A549 (cell line): ENCODE data around the gene RFTN2. TPM values are rescaled to one million over a fixed set of nuclear protein-coding genes. Genes with fewer than 3 reads are reported as not detected.

Experiments
- ATAC-seq, 2 experiments: fragments of 200-7000 bp in 1 of 2; fragments of >200 bp in 1 of 2; cut with Nextera tagmentation in 1 of 2; cut with Tn5 transposase in 1 of 2; 3 replicates each; pipeline versions ENCODE4 v1.8.0 to v1.9.1; 2018 to 2020; ENCODE audit warnings: mild to moderate bottlenecking in 1 of 2, moderate library complexity in 1 of 2
- CTCF ChIA-PET: fragments of 300-600 bp; sonication (Branson Sonifier 250); formaldehyde crosslinking; extraction: SDS; loops from one replicate; lab custom pipeline; 2021; ENCODE audit warnings: antibody characterized with exemption, inconsistent platforms; lab: Yijun Ruan, JAX
- POLR2A ChIA-PET: fragments of 350-600 bp; formaldehyde crosslinking; extraction: SDS; loops from one replicate; lab custom pipeline; 2021; ENCODE audit warnings: antibody characterized with exemption, inconsistent platforms; lab: Yijun Ruan, JAX
- DNase-seq, 2 experiments: peaks; one replicate each; pipeline versions ENCODE4 v3.0.0 to v3.0.0-alpha.2; 2011 to 2016; ENCODE audit warnings: low read depth in 1 of 2, low spot score in 1 of 2
- FAIRE-seq: peaks from 2 replicates; lab custom pipeline; 2011; peaks lifted over from hg19 to GRCh38; lab: Jason Lieb, UNC
- H3K27ac ChIP-seq, 2 experiments: fragments of >200 bp; sonication (Bioruptor Twin); formaldehyde crosslinking; 3 replicates each; pipeline ENCODE4 v1.5.1; 2016 to 2017
- H3K4me1 ChIP-seq: fragments of >200 bp; sonication (Bioruptor Twin); formaldehyde crosslinking; 3 replicates; pipeline ENCODE4 v1.6.1; 2016
- H3K4me2 ChIP-seq: fragments of >200 bp; sonication (Bioruptor Twin); formaldehyde crosslinking; 3 replicates; pipeline ENCODE4 v1.6.1; 2016
- H3K4me3 ChIP-seq: fragments of >200 bp; sonication (Bioruptor Twin); formaldehyde crosslinking; 3 replicates; pipeline ENCODE4 v1.5.1; 2016
- H3K9me3 ChIP-seq: fragments of >200 bp; sonication (Bioruptor Twin); formaldehyde crosslinking; 3 replicates; pipeline ENCODE4 v1.6.1; 2016
- BHLHE40 ChIP-seq: IDR thresholded peaks from 2 replicates; pipeline ENCODE4 v1.6.1; 2012; ENCODE audit warnings: low read depth, low read length, inconsistent platforms
- CEBPB ChIP-seq, 2 experiments: fragments of >200 bp in 1 of 2; sonication (Bioruptor Twin) in 1 of 2; formaldehyde crosslinking in 1 of 2; IDR thresholded peaks; 2 replicates each; pipeline ENCODE4 v1.6.1; 2012 to 2016
- CHD4 ChIP-seq: fragments of 200-600 bp; sonication (generic); IDR thresholded peaks from 2 replicates; pipeline ENCODE4 v1.6.1; 2016; ENCODE audit warnings: antibody characterized with exemption, mild to moderate bottlenecking, borderline replicate concordance
- EHF ChIP-seq: fragments of 250-450 bp; sonication (Bioruptor Pico); IDR thresholded peaks from 2 replicates; pipeline ENCODE4 v1.5.0; 2020; ENCODE audit warnings: mild to moderate bottlenecking
- EP300 ChIP-seq, 2 experiments: fragments of >200 bp; sonication (Bioruptor Twin); formaldehyde crosslinking; IDR thresholded peaks; 2 replicates in 1 of 2; 3 replicates in 1 of 2; pipeline ENCODE4 v1.6.1; 2016 to 2017
- FOSL2 ChIP-seq, 2 experiments: fragments of 450-650 bp in 1 of 2; fragments of >200 bp in 1 of 2; sonication (Bioruptor Twin) in 1 of 2; formaldehyde crosslinking; IDR thresholded peaks; 2 replicates each; pipeline versions ENCODE4 v1.5.0 to v1.6.1; 2016 to 2020; ENCODE audit warnings: mild to moderate bottlenecking in 1 of 2, moderate library complexity in 1 of 2
- FOXS1 ChIP-seq: fragments of 250-450 bp; sonication (Bioruptor Pico); IDR thresholded peaks from 2 replicates; pipeline ENCODE4 v1.5.0; 2020; ENCODE audit warnings: mild to moderate bottlenecking, moderate library complexity
- GATA3 ChIP-seq: IDR thresholded peaks from 2 replicates; pipeline ENCODE4 v1.6.1; 2012; ENCODE audit warnings: borderline replicate concordance
- HDAC2 ChIP-seq: fragments of 200-600 bp; sonication (generic); IDR thresholded peaks from 2 replicates; pipeline ENCODE4 v1.6.1; 2016
- JUN ChIP-seq, 2 experiments: fragments of >200 bp; sonication (Bioruptor Twin); formaldehyde crosslinking; IDR thresholded peaks; 2 replicates in 1 of 2; 3 replicates in 1 of 2; pipeline ENCODE4 v1.6.1; 2016 to 2017
- JUNB ChIP-seq: fragments of >200 bp; sonication (Bioruptor Twin); formaldehyde crosslinking; IDR thresholded peaks from 2 replicates; pipeline ENCODE4 v1.6.1; 2016
- KDM1A ChIP-seq: fragments of 200-600 bp; sonication (generic); IDR thresholded peaks from 2 replicates; pipeline ENCODE4 v1.6.1; 2016; ENCODE audit warnings: low read depth, mild to moderate bottlenecking
- MAZ ChIP-seq: fragments of 150-350 bp; IDR thresholded peaks from 2 replicates; pipeline ENCODE4 v1.6.1; 2014; ENCODE audit warnings: antibody characterized with exemption, low read depth, low read length, borderline replicate concordance
- MYC ChIP-seq: IDR thresholded peaks from 2 replicates; pipeline ENCODE4 v1.6.1; 2012; ENCODE audit warnings: mild to moderate bottlenecking, inconsistent platforms, low read length, improper control_type of control experiment, borderline replicate concordance
- RAD21 ChIP-seq, 2 experiments: fragments of >200 bp in 1 of 2; sonication (Bioruptor Twin) in 1 of 2; formaldehyde crosslinking in 1 of 2; IDR thresholded peaks in 1 of 2; conservative IDR thresholded peaks in 1 of 2; 2 replicates in 1 of 2; 3 replicates in 1 of 2; pipeline ENCODE4 v1.6.1; 2012 to 2018; ENCODE audit warnings: inconsistent platforms in 1 of 2
- RARB ChIP-seq: fragments of 250-450 bp; sonication (Bioruptor Pico); IDR thresholded peaks from 2 replicates; pipeline ENCODE4 v1.8.0; 2021; ENCODE audit warnings: mild to moderate bottlenecking, moderate library complexity
- ZC3H11A ChIP-seq: fragments of 450-650 bp; IDR thresholded peaks from 2 replicates; pipeline ENCODE4 v1.6.1; 2014; ENCODE audit warnings: antibody characterized with exemption, mild to moderate bottlenecking
- ZSCAN20 ChIP-seq: fragments of 250-450 bp; sonication (Bioruptor Pico); IDR thresholded peaks from 2 replicates; pipeline ENCODE4 v1.8.0; 2022; ENCODE audit warnings: mild to moderate bottlenecking, moderate library complexity
- WGBS: methylation state at CpG from one replicate; pipeline ENCODE4 v1.1.6; 2017; ENCODE audit errors: missing lambda C conversion rate; 5-methylcytosine and 5-hydroxymethylcytosine counted together
- polyA plus RNA-seq, 4 experiments: library from polyadenylated mRNA; depleted of rRNA in 3 of 4; stranded (reverse); fragments of >200 nt; fragmentation: RNase III in 1 of 4; extraction: RNeasy Plus Mini Kit Qiagen cat#74134 plus additional on column Dnase treatment in 1 of 4; gene quantifications; 2 replicates in 3 of 4; 3 replicates in 1 of 4; pipeline ENCODE4 v1.2.3, GENCODE V29; 2011 to 2017
- TF ChIP-seq, protein P1 (sequence below): fragments of 250-450 bp; sonication (Bioruptor Pico); IDR thresholded peaks from 2 replicates; pipeline ENCODE4 v1.5.0; 2021; ENCODE audit warnings: mild to moderate bottlenecking, moderate library complexity, borderline replicate concordance
- TF ChIP-seq, protein P2 (sequence below): IDR thresholded peaks from 2 replicates; pipeline ENCODE4 v1.6.1; 2012
- TF ChIP-seq, protein P3 (sequence below): IDR thresholded peaks from 2 replicates; pipeline ENCODE4 v1.6.1; 2012; ENCODE audit warnings: low read depth, borderline replicate concordance
- TF ChIP-seq, protein P4 (sequence below): fragments of 250-450 bp; sonication (Bioruptor Pico); IDR thresholded peaks from 2 replicates; pipeline ENCODE4 v1.5.0; 2020; ENCODE audit warnings: low read depth, mild to moderate bottlenecking, moderate library complexity

RFTN2 gene
- polyA plus RNA-seq, 2 of the 4 experiments (the other 2 are of a cell fraction) = 0.03 to 0.17 TPM

DNA sequence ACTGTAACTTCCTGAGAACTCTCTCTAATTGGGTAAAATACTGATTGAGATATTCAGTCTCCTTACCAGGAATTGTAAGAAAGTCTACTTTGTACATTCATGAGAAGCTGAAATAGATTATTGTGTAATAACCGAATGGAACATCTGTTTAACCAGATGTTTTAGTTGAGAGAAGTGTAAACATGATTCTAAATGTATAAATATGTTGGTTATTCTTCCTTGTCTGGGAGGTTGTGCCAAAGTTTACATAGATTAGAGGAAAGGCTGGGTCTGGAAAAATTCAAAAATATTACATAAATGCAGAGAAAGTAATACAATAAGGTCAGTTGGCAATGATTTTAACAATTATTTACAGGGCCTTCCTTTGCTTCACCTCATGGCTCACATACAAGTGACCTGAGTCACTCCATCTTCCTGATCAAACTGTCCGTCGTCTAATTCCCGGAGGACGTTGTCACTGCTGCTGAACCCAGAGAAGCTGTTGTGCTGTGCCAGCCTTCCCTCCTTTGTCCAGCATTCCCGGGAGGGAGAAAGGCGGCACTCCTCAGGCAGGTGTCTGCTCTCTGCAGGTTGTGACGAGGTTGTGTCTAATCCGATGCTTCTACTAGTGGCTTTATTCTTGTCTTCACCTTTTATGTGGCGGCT is 103.6 kb downstream of the RFTN2 start:
- ChIA-PET POLR2A (interaction anchor here (0.6 kb wide), 1 partner anchor 34 kb away, joined by 3 read pairs; no protein-coding TSS in a partner anchor), CTCF (no interaction called here)
- peak overlapping the region; percentile 62 to 77 for H3K27ac ChIP-seq
- peak; percentile 38 to 70 for DNase-seq
- WGBS = 26% methylated on average over 10 of the region's 10 CpGs
- peak; percentile 74 for ATAC-seq
- peak overlapping the region; percentile 67 for H3K4me2 ChIP-seq
- peaks cover 40% of the 10 kb centered on the region for H3K4me1 ChIP-seq
- no peak for FAIRE-seq
- no peak overlapping the region for H3K4me3 ChIP-seq
- TF ChIP-seq FOSL2 (IDR thresholded peaks at IDR 0.05) (peak; percentile 37; the same call in 1 of the 2 replicates), FOSL2 (CRISPR knock-in tag; IDR thresholded peaks at IDR 0.05) (peak; percentile 65), JUNB (0 out of 2 replicates have a peak, but pooled peaks have one; percentile 46), HDAC2 (no peak), EP300 (IDR thresholded peaks at IDR 0.05) (peak in 1 of 2 experiments; percentile 51; a peak in 1 of 5 replicates), CEBPB (IDR thresholded peaks at IDR 0.05) (peak; percentile 63 to 67; a peak in 3 of 4 replicates), KDM1A (no peak), GATA3 (peak; percentile 60; the same call in 1 of the 2 replicates), CHD4 (no peak), MAZ (no peak), JUN (IDR thresholded peaks at IDR 0.05) (peak; percentile 47 to 68; a peak in 2 of 5 replicates), RARB (CRISPR knock-in tag) (no peak), MYC (no peak), RAD21 (conservative IDR thresholded peaks at IDR 0.05 in 1 of 2, IDR thresholded peaks at IDR 0.05 in 1 of 2) (peak in 1 of 2 experiments; percentile 17; a peak in 1 of 5 replicates)
- TF ChIP-seq, protein P1, sequence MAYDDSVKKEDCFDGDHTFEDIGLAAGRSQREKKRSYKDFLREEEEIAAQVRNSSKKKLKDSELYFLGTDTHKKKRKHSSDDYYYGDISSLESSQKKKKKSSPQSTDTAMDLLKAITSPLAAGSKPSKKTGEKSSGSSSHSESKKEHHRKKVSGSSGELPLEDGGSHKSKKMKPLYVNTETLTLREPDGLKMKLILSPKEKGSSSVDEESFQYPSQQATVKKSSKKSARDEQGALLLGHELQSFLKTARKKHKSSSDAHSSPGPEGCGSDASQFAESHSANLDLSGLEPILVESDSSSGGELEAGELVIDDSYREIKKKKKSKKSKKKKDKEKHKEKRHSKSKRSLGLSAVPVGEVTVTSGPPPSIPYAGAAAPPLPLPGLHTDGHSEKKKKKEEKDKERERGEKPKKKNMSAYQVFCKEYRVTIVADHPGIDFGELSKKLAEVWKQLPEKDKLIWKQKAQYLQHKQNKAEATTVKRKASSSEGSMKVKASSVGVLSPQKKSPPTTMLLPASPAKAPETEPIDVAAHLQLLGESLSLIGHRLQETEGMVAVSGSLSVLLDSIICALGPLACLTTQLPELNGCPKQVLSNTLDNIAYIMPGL (CRISPR knock-in tag) = no peak
- TF ChIP-seq, protein P2, sequence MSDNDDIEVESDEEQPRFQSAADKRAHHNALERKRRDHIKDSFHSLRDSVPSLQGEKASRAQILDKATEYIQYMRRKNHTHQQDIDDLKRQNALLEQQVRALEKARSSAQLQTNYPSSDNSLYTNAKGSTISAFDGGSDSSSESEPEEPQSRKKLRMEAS = peak; percentile 68
- TF ChIP-seq, protein P3, sequence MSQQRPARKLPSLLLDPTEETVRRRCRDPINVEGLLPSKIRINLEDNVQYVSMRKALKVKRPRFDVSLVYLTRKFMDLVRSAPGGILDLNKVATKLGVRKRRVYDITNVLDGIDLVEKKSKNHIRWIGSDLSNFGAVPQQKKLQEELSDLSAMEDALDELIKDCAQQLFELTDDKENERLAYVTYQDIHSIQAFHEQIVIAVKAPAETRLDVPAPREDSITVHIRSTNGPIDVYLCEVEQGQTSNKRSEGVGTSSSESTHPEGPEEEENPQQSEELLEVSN = peak; percentile 69
- peaks cover 24% of the 10 kb centered on the region for H3K9me3 ChIP-seq

DNA sequence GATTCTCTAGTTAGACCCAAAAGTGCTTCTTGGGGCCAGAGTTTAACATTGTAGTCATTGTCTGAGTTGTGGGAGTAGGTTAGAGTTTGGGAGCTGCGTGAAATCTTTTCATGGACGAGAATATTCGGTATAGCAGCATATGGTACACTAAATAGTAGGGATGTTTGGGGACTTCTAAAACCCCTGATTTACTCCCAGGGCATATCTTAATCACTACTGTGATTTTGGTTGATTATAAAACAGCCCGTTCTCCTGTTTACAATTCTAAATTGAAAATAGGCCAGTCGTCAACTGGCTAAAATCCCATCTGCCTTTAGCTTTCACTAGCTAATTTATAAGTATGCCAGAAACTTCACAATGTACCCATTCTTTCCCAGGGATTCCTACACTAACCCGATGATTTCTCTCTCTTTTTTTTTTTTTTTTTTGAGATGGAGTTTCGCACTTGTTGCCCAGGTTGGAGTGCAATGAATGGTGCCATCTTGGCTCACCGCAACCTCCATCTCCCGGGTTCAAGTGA is 115.2 kb downstream of the RFTN2 start:
- ChIA-PET CTCF (no interaction called here), POLR2A (no interaction called here)
- Histone ChIP-seq H3K27ac (no peak overlapping the region), H3K4me3 (no peak overlapping the region), H3K9me3 (no peaks in the 10 kb centered on the region), H3K4me1 (peaks cover 10% of the 10 kb centered on the region; the same call in 2 of the 3 replicates), H3K4me2 (no peak overlapping the region)
- 97% methylated on average over 9 of the region's 9 CpGs for WGBS
- DNase-seq (no peak), ATAC-seq (no peak), FAIRE-seq (no peak)
- no peak for TF ChIP-seq EHF
- TF ChIP-seq FOXS1 = no peak
- TF ChIP-seq ZC3H11A = no peak
- TF ChIP-seq, protein P4, sequence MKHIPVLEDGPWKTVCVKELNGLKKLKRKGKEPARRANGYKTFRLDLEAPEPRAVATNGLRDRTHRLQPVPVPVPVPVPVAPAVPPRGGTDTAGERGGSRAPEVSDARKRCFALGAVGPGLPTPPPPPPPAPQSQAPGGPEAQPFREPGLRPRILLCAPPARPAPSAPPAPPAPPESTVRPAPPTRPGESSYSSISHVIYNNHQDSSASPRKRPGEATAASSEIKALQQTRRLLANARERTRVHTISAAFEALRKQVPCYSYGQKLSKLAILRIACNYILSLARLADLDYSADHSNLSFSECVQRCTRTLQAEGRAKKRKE = no peak
- TF ChIP-seq BHLHE40 = no peak
- TF ChIP-seq ZSCAN20 = no peak
